Kidney epithelial cell (primary cell): ENCODE data around the gene FGF21. TPM values are rescaled to one million over a fixed set of nuclear protein-coding genes. Genes with fewer than 3 reads are reported as not detected.

Experiments
- DNase-seq: peaks from one replicate; pipeline ENCODE4 v3.0.0-alpha.2; 2010; ENCODE audit warnings: low read depth
- H3K27me3 ChIP-seq: 2 replicates; pipeline ENCODE4 v1.6.0; 2011; ENCODE audit warnings: low read length; ENCODE audit not compliant: control insufficient read depth, insufficient read depth
- H3K36me3 ChIP-seq: 2 replicates; pipeline ENCODE4 v1.5.1; 2011; ENCODE audit warnings: low read length; ENCODE audit not compliant: control insufficient read depth, insufficient read depth
- H3K4me3 ChIP-seq: 2 replicates; pipeline ENCODE4 v1.5.1; 2011; ENCODE audit warnings: low read depth, mild to moderate bottlenecking, control low read depth, low read length
- CTCF ChIP-seq: IDR thresholded peaks from 2 replicates; pipeline ENCODE4 v1.5.1; 2011; ENCODE audit warnings: mild to moderate bottlenecking, moderate library complexity, low read length, control low read depth, inconsistent platforms; ENCODE audit not compliant: insufficient read depth, poor library complexity, severe bottlenecking
- total RNA-seq: library from RNA; depleted of rRNA; stranded (reverse); fragments of >200 nt; gene quantifications from 2 replicates; pipeline ENCODE4 v1.2.3, GENCODE V29; 2015

Gene FGF21
- total RNA-seq, 1 donor from 2014 or later = 0.13 TPM

- Histone ChIP-seq H3K36me3 (no peaks in the 10 kb centered on the region), H3K27me3 (no peaks in the 10 kb centered on the region), H3K4me3 (no peak overlapping the region)
- TF ChIP-seq CTCF = no peak
- DNase-seq = no peak
Measured at GRCh38 chr19:48799358-48800300, 44.3 kb downstream of the FGF21 start.

GRCh38 chr19:48802623-48803022, 47.3 kb downstream of the FGF21 start:
- H3K36me3 ChIP-seq = no peaks in the 10 kb centered on the region

GRCh38 chr19:48804496-48804895, 49.2 kb downstream of the FGF21 start:
- Histone ChIP-seq H3K27me3 (no peaks in the 10 kb centered on the region), H3K36me3 (peaks cover 2% of the 10 kb centered on the region), H3K4me3 (no peak overlapping the region)
- TF ChIP-seq CTCF = no peak
- no peak for DNase-seq

More at GRCh38 chr19:48802623-48803022, 47.3 kb downstream of the FGF21 start:
- TF ChIP-seq CTCF = no peak
- Histone ChIP-seq H3K27me3 (no peaks in the 10 kb centered on the region), H3K4me3 (no peak overlapping the region)
- no peak for DNase-seq

- no peak for DNase-seq
- H3K27me3 ChIP-seq = no peaks in the 10 kb centered on the region
- H3K4me3 ChIP-seq = no peak overlapping the region
- no peak for TF ChIP-seq CTCF
- peaks cover 2% of the 10 kb centered on the region for H3K36me3 ChIP-seq
Measured at GRCh38 chr19:48805452-48805851, 50.1 kb downstream of the FGF21 start.

GRCh38 chr19:48806518-48806817, 51.1 kb downstream of the FGF21 start:
- DNase-seq = no peak
- Histone ChIP-seq H3K27me3 (no peaks in the 10 kb centered on the region), H3K36me3 (peaks cover 2% of the 10 kb centered on the region), H3K4me3 (no peak overlapping the region)
- TF ChIP-seq CTCF = no peak
